Kidney (tissue), 14 donors: ENCODE measurements around the gene CALML5. TPM values are rescaled to one million over a fixed set of nuclear protein-coding genes. Genes with fewer than 3 reads are reported as not detected.

Experiments
- DNase-seq, 5 donors: peaks; one replicate each; pipeline ENCODE4 v3.0.0-alpha.2; 2013 to 2020
- FAIRE-seq: peaks from 2 replicates; lab custom pipeline; 2012; peaks lifted over from hg19 to GRCh38; lab: Jason Lieb, UNC
- H3K27ac ChIP-seq, 2 donors: one replicate each; pipeline ENCODE4 v1.7.0; 2013; ENCODE audit warnings: low read depth in 2 of 2, low read length in 2 of 2, inconsistent platforms in 1 of 2
- H3K27me3 ChIP-seq: one replicate; pipeline ENCODE4 v1.7.1; 2013; ENCODE audit warnings: low read length, inconsistent platforms; ENCODE audit not compliant: control insufficient read depth, insufficient read depth
- H3K36me3 ChIP-seq, 3 donors: one replicate each; pipeline versions ENCODE4 v1.7.0 to v1.7.1; 2013; ENCODE audit warnings: low read length in 3 of 3, control low read depth in 1 of 3, inconsistent platforms in 1 of 3; ENCODE audit not compliant: insufficient read depth in 3 of 3, control insufficient read depth in 2 of 3
- H3K4me1 ChIP-seq, 3 donors: one replicate each; pipeline versions ENCODE4 v1.7.0 to v1.7.1; 2013; ENCODE audit warnings: low read length in 3 of 3, inconsistent platforms in 1 of 3, low read depth in 1 of 3; ENCODE audit not compliant: control insufficient read depth in 2 of 3, insufficient read depth in 2 of 3
- H3K4me3 ChIP-seq, 3 donors: one replicate each; pipeline versions ENCODE4 v1.7.0 to v1.8.1; 2013; ENCODE audit warnings: low read length in 3 of 3, control low read depth in 1 of 3, inconsistent platforms in 1 of 3
- H3K9ac ChIP-seq, 3 donors: one replicate each; pipeline versions ENCODE4 v1.7.0 to v1.7.1; 2013; ENCODE audit warnings: low read length in 3 of 3, control low read depth in 1 of 3, inconsistent platforms in 1 of 3
- H3K9me3 ChIP-seq, 3 donors: one replicate each; pipeline versions ENCODE4 v1.7.0 to v1.7.1; 2013; ENCODE audit warnings: low read length in 3 of 3, control low read depth in 1 of 3, inconsistent platforms in 1 of 3; ENCODE audit not compliant: control insufficient read depth in 2 of 3, insufficient read depth in 1 of 3
- intact Hi-C: fragments of 100-400 bp; cut with DNase I; formaldehyde crosslinking; loops from one replicate; pipeline ENCODE4 v1.11.1; 2022
- polyA plus RNA-seq: library from polyadenylated mRNA; stranded (reverse); fragments of 350-450 nt; fragmentation: Illumina TruSeq; extraction: RNeasy Lipid Tissue Mini Kit (QIAGEN cat#74804); gene quantifications from one replicate; pipeline ENCODE4 v1.2.3, GENCODE V29; 2014; ENCODE audit warnings: low read depth, low replicate concordance; ENCODE audit not compliant: insufficient read depth
- total RNA-seq: library from RNA; stranded (reverse); fragmentation: NEBNext Ultra II Directional; extraction: Animal tissue kit (Norgen Biotek cat#: 25700); gene quantifications from one replicate; pipeline ENCODE4 v1.2.1, GENCODE V29; 2021
- TF ChIP-seq, protein P1 (sequence below): IDR thresholded peaks from 3 replicates; pipeline ENCODE4 v1.5.1; 2012; ENCODE audit warnings: mild to moderate bottlenecking, moderate library complexity, borderline replicate concordance; ENCODE audit not compliant: insufficient read depth; ENCODE audit errors: extremely low read depth
- donor health status: control.
- donor health status: control.
- donor health status: control.
- donor health status: control.
- donor health status: control.
- donor health status: DM: yes; HTN: yes; CAD: no.
- donor health status: Normal renal cell carcinoma (clear cell type).

CALML5 gene
- total and polyA plus RNA-seq, 2 donors from 2014 or later: not detected

DNA sequence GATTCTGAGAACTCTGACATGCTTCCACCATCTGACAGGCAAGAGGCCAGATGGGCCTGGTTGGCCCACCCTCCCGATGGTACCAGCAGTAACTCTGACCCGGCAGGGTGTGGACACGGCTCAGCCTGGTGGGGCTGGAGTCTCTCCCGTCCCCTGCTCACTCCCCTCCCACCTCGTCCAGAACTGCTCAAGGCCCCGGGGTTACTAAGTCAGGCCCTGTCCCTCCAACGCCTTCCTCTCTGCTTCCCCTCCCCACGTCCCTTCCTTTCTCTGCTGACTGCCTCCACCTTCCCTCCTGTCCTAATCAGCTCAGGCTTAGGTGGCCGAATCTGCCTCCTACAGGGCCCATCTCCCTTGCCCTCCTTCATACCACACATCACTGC lies 12.5 kb downstream of the CALML5 start:
- Histone ChIP-seq H3K9me3 (peaks cover 0 to 3% (median 0%) of the 10 kb centered on the region in 3 donors), H3K27me3 (no peaks in the 10 kb centered on the region), H3K4me1 (no peaks in the 10 kb centered on the region), H3K9ac (no peak overlapping the region), H3K27ac (no peak overlapping the region), H3K36me3 (no peaks in the 10 kb centered on the region), H3K4me3 (no peak overlapping the region)
- peak in 1 of 5 donors; percentile 29 for DNase-seq
- FAIRE-seq: no peak
- intact Hi-C loops: no loop called here
- TF ChIP-seq, protein P1, sequence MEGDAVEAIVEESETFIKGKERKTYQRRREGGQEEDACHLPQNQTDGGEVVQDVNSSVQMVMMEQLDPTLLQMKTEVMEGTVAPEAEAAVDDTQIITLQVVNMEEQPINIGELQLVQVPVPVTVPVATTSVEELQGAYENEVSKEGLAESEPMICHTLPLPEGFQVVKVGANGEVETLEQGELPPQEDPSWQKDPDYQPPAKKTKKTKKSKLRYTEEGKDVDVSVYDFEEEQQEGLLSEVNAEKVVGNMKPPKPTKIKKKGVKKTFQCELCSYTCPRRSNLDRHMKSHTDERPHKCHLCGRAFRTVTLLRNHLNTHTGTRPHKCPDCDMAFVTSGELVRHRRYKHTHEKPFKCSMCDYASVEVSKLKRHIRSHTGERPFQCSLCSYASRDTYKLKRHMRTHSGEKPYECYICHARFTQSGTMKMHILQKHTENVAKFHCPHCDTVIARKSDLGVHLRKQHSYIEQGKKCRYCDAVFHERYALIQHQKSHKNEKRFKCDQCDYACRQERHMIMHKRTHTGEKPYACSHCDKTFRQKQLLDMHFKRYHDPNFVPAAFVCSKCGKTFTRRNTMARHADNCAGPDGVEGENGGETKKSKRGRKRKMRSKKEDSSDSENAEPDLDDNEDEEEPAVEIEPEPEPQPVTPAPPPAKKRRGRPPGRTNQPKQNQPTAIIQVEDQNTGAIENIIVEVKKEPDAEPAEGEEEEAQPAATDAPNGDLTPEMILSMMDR: no peak

DNA sequence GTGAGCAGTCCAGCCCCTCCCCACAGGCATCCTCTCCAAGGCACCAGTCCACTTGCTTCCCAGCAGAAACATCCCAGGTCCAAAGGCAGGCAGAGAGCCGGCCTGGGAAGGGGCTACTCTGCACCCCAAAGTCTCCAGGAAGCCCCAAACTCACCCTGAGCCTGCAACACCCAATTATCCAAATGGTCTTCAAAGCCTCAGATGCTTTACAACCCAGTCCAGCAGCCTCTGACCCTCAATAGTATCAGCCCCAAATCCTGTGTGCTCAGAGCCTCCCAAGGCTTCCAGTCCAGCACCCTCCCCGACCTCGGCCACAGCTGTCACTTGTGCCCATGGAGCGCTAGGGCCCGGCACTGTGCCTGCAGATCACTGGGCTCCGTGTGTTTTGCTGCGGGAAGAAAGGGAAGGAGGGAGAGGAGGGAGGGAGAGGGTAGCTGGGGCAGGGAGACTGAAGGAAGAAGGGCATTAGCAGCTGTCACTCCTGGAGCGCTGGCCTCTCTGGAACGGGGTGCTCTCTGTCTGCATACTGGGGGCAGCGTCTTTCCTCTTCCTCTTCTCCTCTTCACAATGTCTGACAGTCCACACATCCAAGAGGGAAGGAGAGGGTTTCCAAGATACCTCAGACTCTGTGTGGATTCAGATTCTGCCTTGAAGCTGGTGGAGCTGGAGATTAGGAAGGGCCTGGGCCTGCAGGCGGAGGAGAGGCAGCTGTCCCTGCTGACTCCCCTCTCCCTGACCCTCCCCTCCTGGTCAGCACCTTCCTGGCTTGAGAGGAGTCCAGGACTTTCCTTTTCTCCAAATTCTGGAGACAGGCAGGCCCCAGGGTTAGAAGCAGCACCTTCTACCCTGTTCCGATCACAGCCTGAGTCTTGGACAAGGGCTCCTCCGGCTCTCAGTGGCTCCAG lies 13.2 kb downstream of the CALML5 start:
- TF ChIP-seq, protein P1: no peak
- Histone ChIP-seq H3K4me3 (no peak overlapping the region), H3K27ac (no peak overlapping the region), H3K9ac (no peak overlapping the region), H3K27me3 (no peaks in the 10 kb centered on the region), H3K9me3 (peaks cover 0 to 3% (median 0%) of the 10 kb centered on the region in 3 donors), H3K36me3 (no peaks in the 10 kb centered on the region), H3K4me1 (no peaks in the 10 kb centered on the region)
- DNase-seq (peak in 1 of 5 donors; percentile 23), FAIRE-seq (no peak)
- intact Hi-C loops: no loop called here

DNA sequence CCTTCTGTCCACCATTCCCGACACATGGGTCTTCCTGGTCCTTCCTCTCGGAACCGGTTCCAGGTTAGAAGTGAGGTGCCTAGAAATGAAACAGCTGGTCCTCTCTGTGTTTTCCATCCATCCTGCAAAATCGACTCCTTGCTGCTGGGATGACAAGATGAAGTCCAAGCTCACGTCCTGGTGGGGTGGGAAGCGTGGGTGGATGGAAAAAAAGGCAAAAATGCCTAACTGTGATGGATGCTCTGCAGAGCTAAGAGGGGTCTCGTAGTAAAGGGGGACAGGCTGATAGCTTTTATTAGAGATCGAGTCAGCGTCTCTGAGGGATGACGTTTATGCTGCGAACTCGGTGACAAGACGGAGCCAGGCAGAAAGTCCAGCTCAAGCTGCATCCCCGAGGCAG lies 14.1 kb downstream of the CALML5 start:
- FAIRE-seq (no peak), DNase-seq (no peak)
- TF ChIP-seq, protein P1: no peak
- Histone ChIP-seq H3K4me3 (no peak overlapping the region), H3K36me3 (no peaks in the 10 kb centered on the region), H3K27me3 (no peaks in the 10 kb centered on the region), H3K9me3 (peaks cover 0 to 3% (median 0%) of the 10 kb centered on the region in 3 donors), H3K27ac (no peak overlapping the region), H3K9ac (no peak overlapping the region), H3K4me1 (no peaks in the 10 kb centered on the region)
- intact Hi-C loops: no loop called here
